HepG2 (cell line): Measurements from ENCODE around the gene PLEKHH3.

Source experiments
- CTCF ChIP-seq: sonication (generic); formaldehyde crosslinking; IDR thresholded peaks from 2 replicates; pipeline ENCODE4 v1.5.0; 2020; ENCODE audit warnings: mild to moderate bottlenecking, missing genetic modification reagents, moderate library complexity
- FOXP1 ChIP-seq, 2 experiments: fragments of 450-650 bp in 1 of 2; IDR thresholded peaks; 2 replicates each; pipeline ENCODE4 v1.6.1; 2017 to 2018; ENCODE audit warnings: antibody characterized with exemption in 1 of 2
- TF ChIP-seq, protein P1 (sequence below): sonication (generic); formaldehyde crosslinking; conservative IDR thresholded peaks from 2 replicates; pipeline ENCODE4 v1.8.0; 2022; ENCODE audit warnings: mild to moderate bottlenecking, moderate library complexity, missing genetic modification reagents

GRCh38 chr17:42681976-42682721 is 5.4 kb upstream of the PLEKHH3 start, which contains the start of gene CNTNAP1:
- no peak for TF ChIP-seq CTCF
- TF ChIP-seq, protein P1, sequence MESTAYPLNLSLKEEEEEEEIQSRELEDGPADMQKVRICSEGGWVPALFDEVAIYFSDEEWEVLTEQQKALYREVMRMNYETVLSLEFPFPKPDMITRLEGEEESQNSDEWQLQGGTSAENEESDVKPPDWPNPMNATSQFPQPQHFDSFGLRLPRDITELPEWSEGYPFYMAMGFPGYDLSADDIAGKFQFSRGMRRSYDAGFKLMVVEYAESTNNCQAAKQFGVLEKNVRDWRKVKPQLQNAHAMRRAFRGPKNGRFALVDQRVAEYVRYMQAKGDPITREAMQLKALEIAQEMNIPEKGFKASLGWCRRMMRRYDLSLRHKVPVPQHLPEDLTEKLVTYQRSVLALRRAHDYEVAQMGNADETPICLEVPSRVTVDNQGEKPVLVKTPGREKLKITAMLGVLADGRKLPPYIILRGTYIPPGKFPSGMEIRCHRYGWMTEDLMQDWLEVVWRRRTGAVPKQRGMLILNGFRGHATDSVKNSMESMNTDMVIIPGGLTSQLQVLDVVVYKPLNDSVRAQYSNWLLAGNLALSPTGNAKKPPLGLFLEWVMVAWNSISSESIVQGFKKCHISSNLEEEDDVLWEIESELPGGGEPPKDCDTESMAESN (CRISPR knock-in tag): no peak
- TF ChIP-seq FOXP1 (IDR thresholded peaks at IDR 0.05): no peak
- no peak for TF ChIP-seq FOXP1 (CRISPR knock-in tag; IDR thresholded peaks at IDR 0.05)
